Measurements from ENCODE around the gene NOG.

DNA sequence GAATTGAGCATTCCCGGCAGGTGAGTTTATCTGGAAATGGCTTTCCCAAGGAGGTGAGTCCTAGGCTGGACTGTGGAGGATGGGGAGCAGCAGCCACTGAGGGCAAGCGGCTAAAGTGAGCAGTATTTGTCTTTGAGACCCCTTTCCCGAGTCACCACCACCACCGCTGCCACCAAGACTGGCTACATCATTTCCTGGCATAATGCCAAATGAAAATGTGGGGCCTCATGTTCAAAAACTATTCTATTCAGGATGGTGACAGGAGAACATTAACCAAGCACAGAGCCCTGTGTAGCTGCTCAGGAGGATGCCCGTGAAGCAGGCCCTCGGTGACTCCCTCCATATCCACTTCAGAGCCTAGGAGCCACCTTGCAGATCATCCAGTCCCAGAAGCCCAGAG is 46.0 kb downstream of the NOG start:
- TF ChIP-seq, protein P1, sequence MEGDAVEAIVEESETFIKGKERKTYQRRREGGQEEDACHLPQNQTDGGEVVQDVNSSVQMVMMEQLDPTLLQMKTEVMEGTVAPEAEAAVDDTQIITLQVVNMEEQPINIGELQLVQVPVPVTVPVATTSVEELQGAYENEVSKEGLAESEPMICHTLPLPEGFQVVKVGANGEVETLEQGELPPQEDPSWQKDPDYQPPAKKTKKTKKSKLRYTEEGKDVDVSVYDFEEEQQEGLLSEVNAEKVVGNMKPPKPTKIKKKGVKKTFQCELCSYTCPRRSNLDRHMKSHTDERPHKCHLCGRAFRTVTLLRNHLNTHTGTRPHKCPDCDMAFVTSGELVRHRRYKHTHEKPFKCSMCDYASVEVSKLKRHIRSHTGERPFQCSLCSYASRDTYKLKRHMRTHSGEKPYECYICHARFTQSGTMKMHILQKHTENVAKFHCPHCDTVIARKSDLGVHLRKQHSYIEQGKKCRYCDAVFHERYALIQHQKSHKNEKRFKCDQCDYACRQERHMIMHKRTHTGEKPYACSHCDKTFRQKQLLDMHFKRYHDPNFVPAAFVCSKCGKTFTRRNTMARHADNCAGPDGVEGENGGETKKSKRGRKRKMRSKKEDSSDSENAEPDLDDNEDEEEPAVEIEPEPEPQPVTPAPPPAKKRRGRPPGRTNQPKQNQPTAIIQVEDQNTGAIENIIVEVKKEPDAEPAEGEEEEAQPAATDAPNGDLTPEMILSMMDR (IDR thresholded peaks at IDR 0.05; ENCODE audit: extremely low read depth in 1 of 2, insufficient read depth in 1 of 2, low read depth in 1 of 2, low read length in 2 of 2), result no peak
- TF ChIP-seq EZH2 (IDR thresholded peaks at IDR 0.05; ENCODE audit: borderline replicate concordance, low read depth, low read length, severe bottlenecking), result no peak

Measured in endothelial cell of umbilical vein (primary cell).